Sigmoid colon (tissue), 3 donors: ENCODE measurements around the gene KLF18.

Source experiments
- CTCF ChIP-seq, 4 experiments: fragments of 450-650 bp in 3 of 4; fragments of 200-600 bp in 1 of 4; IDR thresholded peaks; one replicate each; pipeline ENCODE4 v1.5.1; 2016 to 2019; ENCODE audit warnings: antibody characterized with exemption in 4 of 4, mild to moderate bottlenecking in 3 of 4, moderate library complexity in 2 of 4
- POLR2A ChIP-seq, 2 donors: fragments of 450-650 bp; IDR thresholded peaks; one replicate each; pipeline ENCODE4 v1.6.1; 2016; ENCODE audit warnings: antibody characterized with exemption in 2 of 2, mild to moderate bottlenecking in 2 of 2, moderate library complexity in 2 of 2

GRCh38 chr1:44157903-44158302 is 16.5 kb upstream of the KLF18 start:
- TF ChIP-seq CTCF (IDR thresholded peaks at IDR 0.05), result no peak
- TF ChIP-seq POLR2A (IDR thresholded peaks at IDR 0.05), result no peak
